Stromal cell of bone marrow (primary cell): ENCODE results near the gene HEXIM1.
A peak's percentile ranks its signal among the peaks of the same experiment; 100 is the strongest.

ENCODE experiments used
- DNase-seq: peaks from one replicate; pipeline ENCODE4 v3.0.0-alpha.2; 2012; ENCODE audit warnings: low read depth

Gene HEXIM1, protein sequence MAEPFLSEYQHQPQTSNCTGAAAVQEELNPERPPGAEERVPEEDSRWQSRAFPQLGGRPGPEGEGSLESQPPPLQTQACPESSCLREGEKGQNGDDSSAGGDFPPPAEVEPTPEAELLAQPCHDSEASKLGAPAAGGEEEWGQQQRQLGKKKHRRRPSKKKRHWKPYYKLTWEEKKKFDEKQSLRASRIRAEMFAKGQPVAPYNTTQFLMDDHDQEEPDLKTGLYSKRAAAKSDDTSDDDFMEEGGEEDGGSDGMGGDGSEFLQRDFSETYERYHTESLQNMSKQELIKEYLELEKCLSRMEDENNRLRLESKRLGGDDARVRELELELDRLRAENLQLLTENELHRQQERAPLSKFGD

DNA sequence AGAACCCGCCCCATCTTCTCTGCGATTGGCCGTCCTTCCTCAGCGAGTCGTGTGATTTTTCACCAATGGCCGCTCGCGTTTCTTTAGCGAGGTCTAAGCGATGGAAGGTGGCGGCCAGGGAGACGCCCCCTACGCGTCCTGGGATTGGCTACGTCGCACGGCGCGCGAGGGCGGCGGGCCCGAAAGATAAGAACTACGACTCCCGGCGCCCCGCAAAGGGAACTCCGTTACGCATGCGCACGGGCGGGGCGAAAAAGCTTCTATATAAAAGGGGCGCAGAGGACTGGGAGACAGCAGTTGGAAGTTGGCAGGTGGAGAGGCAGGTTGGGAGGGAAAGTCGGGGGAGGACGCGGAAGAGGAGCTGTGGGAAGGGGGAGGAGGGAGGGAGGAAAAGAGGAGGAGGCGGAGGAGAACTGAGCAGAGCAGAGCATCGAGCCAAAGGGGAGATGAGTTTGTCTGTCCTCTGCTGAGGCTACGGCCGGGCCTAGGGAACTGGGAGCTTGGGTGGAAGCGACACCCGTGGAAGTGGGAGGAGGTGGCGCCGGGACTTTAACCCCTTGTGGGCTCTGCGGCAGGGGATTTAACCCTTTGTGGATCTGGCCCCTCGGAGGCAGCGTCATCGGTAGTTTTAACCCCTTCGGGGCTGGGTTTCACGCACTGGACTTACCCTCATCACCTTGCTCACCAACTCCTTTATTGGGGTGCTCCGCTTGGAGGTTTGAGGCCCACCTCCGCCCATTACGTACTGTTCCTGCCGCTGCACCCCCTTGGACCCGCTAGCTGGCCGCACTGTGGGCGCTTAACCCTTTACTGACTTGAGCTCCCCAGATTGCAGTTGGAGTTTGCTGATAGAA is at the start of gene HEXIM1:
TSS of gene HEXIM1 (plus strand) at position 293 of the 854 bp plus-strand sequence. CDS start 716 bp downstream, outside the sequence.
- DNase-seq: peak; percentile 99

DNA sequence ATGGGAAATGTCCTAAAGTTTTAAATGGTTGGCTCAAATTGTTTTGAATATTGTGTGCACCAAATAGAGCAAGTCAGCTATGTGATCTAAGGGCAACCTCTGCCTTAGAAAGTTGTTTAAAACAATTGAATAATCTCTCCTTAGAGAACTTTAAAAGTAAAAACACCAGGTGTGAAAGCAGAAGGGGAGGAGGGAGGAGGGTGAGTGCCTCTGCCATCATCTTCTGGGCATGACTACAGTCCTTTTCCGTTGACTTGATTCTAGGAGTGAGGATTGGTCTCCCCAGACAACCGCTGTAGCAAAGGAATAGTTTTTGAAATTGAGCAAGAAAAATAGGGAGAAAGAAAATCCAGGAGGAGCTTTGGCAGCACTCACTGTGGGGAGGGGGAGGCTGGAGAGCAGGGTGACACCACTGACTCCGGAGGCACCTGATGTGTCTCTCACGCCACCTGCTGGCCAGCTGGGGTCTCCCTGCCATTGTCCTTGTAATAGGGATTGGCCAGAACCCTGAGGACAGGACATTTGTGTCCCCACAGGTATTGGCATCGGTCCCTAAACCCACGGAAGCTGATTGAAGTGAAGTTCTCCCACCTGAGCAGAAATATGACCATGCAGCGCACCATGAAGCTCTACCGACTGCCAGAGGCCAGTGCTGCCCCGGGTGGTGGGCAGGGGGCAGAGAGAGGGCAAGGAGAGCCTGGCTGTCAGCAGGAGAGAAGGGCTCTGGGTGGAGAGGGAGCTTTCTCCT is 49.2 kb upstream of the HEXIM1 start:
- peak; percentile 62 for DNase-seq

DNA sequence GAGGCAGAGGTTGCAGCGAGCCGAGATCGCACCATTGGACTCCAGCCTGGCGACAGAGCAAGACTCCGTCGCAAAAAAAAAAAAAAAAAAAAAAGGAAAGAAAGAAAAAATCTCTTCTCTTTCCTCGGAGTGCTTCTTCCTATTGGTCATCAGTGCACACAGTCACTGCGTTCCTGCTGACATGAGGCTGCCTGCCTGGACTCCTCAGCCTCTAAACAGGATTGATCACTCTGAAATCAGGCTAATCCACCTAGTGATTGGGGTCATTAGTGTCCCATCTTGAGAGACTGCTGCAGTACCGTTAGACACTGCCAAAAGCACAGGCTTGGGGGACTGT is 46.8 kb upstream of the HEXIM1 start:
- DNase-seq: no peak

DNA sequence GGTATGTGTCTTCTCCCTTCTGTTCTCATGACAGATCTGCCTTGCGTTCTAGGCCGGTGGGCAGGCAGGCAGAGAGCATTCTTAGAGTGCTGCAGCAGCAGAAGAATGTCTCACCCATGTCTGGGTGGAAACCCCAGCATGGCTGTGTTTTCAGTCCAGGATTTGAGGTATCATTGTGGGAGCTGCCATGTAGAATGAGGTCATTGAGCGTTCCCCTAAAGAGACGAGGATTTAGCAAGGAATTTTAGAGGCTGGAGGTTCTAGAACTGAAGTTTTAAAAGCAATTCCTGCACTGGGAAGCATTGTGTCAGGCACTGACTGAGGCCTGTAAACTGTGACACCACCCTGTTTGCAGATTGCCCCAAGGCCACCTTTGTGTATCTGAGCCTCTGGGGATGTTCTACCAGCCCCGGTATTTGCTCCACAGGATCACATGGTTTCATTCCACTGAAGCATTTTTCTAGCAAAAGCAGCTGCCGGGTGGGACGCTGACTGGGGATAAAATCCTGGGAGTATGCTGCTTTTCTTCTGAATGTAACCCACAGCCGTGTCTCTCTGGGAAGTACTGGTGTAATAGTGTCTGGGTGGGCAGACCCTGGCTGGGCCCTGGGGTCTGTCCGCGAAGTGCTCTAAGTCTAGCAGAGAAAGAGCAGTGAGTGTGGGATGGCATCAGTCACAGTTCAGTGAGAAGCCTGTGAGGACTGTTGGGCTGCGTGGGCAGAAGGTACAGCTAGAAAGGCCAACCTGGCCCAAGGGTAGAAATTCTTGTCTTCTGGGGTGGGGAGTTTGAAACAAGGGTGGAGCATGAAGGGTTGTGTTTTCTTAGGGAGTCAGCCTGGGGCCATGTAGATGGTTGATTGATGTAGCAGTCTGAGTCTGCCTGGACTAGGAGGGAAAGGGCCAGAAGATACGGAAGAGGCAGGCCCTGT is 46.1 kb upstream of the HEXIM1 start:
- no peak for DNase-seq

DNA sequence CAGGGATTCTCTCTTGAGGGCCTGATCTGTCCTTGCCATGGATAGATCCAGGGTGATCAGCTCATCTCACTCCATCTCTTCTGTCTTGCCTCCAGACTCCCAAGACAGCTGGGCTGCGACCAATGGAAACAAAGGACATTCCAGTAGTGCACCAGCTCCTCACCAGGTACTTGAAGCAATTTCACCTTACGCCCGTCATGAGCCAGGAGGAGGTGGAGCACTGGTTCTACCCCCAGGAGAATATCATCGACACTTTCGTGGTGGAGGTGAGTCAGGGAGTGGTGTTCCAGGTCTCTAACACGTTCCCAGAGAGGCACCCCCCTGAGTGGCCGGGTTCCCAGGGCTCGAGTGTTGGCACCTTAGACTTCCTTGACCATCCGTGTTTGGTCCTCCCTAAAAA is 45.4 kb upstream of the HEXIM1 start:
- no peak for DNase-seq

DNA sequence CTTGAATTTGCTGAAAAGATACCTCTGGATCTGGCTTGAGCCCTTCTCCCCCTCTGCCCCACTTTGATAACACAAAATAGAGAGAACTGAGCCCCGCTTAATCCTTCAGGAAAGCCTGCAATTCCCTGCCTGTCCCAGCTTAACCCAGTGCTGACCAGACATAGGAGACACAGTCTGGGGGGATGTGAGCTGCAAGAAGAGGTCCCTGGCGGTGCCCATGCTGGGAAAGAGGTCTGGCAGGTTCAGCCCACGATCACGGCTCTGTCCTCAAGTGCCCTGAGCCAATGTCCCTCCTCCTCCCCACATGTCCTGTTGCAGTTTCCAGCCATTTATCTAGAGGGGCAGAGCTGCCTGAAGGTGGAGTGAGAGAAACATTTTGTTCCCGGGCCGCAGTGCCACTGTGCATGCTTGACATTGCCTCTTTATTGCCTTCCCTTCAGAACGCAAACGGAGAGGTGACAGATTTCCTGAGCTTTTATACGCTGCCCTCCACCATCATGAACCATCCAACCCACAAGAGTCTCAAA is 44.9 kb upstream of the HEXIM1 start:
- no peak for DNase-seq

DNA sequence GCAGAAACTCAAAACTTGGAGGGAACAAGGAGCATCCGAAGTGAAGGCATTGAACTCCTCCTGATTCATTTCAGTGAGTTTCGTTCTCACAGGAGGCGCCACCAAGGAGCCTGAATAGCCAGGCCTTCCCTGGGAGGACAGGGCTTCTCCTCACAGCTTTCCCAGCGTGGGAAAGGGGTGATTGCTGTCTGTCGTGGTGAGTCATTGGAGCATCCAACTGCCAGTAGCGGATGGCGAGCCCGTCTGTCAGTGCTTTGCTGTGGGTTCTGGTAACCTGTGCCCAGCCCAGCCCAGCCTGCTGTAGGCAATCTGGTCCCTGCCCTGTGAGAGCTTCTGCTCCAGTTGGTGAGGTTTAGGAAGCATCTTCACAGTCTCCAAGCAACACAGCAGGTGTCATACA is 44.2 kb upstream of the HEXIM1 start:
- no peak for DNase-seq

DNA sequence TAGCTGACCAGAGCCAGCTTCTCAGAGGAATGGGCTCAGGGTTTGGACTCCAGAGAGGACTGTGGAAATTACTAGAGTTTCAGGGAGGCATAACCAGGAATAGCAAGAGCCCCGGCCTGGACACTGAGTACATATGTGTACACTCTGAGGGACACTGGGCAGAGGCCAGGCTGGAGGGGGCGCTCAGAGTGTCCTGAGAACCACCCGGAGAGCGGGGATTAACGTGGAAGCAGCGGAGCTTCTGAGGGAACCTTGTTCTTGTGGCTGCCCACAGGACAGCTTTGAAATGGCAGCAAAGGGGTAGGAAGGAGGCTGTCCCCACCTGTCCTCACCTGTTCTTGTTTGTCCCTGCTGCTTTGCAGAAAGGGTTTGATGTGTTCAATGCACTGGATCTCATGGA is 43.8 kb upstream of the HEXIM1 start:
- no peak for DNase-seq

DNA sequence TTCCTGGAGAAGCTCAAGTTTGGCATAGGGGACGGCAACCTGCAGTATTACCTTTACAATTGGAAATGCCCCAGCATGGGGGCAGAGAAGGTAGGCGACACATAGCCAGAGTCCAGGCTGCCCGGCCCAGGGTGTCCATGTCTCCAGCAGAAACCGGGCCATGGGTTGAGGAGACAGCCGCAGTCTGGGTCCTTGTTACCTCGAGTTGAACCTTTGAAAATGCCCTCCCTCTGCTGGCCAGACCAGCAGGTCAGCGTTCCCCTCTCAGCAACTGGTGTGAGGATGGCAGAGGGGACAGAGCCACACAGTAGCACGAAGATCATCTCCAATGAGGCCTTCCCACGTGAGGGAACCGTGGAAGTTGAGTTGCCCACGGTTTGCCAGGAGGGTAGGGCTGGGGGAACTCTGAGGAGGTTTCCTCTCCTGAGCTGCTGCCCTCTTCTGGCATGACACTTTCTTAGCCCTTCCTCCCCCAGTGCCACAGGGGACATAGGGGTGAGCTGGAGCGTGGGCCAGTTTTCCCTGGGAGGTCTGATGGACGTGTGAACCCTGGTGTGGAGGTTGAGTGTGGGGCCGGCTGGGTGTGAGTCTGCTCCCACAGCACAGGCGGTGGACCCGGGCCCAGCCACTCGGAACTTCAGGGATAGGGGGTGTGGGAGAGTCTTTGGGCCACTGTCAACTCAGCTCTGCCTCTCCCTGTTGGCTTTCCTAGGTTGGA is 43.2 kb upstream of the HEXIM1 start:
- no peak for DNase-seq

DNA sequence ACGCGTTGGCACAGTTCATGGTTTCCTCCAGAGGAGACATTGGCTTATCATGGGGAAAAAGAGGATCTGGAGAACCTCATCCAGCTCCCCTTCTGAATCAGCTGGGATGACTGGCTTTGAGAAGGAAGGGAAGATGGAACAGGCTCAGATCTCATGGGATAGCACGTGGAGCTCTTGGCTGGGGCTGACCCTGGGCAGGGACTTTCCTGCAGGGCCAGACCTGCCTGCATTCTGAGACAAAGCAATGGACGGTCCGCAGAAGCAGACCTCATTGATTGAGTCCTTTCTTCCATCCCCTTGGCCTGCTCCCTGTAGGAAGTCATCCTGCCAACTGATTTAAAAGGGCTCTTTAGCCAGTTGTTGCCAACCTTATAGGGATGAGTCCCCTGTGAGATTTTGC is 42.2 kb upstream of the HEXIM1 start:
- DNase-seq: no peak

DNA sequence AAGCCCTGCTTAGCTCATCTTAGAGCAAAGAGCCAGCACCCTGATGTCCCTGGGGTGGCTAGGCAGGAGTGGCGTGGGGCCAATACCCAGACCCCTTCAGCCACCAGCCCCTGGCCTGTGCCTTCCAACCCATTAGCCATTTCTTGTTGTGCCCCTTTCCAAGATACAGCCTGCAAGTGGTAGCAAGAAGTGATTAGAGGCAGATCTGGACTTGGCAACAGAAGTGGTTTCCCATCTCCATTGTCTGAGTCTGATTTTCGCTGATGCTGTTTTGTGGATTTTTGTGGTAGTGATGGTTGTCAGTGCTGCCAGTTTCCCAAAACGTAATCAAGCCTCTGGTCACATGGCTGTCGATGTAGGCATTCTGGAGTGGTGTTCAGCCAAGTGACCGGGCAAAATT is 41.7 kb upstream of the HEXIM1 start:
- DNase-seq: no peak

DNA sequence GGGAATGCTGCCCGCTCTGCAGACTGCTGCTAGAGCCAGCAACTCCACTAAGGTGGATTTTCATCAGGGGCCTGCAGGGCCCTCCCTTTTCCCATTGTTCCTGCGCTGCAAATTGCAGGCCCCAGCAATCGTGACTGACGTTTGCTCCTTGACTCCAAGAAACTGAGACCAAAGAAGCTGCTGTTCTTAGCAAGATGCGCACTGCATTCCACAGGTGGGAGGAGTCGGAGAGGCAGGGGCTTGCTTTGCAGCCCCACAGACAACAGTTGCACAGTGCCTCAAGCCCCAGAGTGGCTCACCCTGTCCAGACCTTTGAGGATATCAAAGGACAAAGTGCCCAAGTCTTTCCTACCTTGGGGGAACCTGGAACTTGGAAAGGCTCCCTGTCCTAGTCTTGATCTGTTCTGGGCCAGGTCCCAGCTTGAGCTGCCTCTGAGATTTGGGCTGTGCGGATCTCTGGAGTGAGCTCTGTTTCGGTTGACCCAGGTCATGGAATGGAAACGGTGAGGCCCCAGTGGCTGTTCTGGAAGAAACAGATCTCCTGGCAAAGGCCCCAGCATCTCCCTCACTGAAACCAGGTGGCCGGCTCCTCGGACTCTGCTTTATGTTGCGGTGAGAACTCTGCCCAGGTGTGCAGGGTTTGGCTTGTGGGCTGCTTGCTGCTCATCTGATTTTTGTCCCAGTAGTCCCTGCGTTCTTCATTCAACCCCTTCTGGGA is 40.8 kb upstream of the HEXIM1 start:
- no peak for DNase-seq

DNA sequence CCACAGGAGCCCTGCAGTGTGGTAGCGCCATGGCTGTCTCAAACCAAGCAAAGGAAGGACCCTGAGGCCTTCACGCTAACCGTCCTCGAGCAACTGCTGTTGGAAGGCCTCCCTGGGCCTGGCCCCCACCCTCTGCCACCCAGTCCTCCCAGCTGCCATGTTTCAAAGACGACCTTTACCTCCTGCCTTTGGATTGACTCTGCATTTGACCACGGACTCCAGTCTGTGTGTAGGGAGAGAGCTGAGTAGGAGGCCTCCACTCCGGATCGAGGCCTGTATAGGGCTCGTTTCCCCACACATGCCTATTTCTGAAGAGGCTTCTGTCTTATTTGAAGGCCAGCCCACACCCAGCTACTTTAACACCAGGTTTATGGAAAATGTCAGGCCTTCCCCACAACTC is 40.2 kb upstream of the HEXIM1 start:
- no peak for DNase-seq

DNA sequence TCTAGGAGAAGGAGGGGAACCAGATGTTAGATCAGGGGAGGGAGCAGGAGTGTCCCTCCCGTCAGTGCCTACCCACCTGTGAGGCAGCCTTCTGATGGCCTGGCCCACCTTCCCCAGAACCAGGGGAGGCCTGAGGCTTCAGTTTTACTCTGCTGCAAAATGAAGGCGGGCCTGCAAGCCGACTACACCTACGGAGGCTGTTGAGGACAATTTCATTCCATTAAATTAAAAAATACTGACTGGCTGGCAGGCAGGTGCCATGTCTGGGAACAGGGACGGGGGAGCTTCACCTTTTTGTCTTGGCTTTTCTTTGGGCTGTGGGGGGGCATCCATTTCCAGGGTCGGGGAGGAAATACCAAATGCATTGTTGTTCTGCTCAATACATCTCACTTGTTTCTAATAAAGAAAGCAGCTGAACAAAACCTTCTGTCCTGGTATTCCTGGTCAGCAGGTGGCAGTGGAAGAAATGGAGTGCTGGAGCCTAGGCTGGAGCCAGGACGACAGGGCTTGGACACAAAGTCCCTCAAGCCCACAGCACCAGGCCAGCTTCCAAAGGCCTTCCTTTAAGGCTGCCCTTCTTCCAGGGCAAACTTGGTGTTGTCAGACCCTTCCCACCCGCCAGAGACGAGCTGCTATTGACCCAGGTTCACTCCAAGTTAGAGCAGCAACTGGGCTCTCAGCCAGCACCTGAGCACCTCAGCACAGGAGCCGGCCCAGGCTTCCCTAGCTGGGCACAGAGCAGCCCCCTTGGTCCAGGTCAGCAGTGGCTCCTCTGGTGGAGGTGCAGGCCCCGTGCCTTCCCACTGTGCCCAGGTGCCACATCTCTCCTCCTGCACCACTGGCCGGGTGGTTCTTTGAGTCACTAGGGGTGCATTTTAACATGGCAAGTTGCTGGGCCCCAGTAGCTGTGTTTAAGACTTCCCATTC is 39.4 kb upstream of the HEXIM1 start:
- no peak for DNase-seq

DNA sequence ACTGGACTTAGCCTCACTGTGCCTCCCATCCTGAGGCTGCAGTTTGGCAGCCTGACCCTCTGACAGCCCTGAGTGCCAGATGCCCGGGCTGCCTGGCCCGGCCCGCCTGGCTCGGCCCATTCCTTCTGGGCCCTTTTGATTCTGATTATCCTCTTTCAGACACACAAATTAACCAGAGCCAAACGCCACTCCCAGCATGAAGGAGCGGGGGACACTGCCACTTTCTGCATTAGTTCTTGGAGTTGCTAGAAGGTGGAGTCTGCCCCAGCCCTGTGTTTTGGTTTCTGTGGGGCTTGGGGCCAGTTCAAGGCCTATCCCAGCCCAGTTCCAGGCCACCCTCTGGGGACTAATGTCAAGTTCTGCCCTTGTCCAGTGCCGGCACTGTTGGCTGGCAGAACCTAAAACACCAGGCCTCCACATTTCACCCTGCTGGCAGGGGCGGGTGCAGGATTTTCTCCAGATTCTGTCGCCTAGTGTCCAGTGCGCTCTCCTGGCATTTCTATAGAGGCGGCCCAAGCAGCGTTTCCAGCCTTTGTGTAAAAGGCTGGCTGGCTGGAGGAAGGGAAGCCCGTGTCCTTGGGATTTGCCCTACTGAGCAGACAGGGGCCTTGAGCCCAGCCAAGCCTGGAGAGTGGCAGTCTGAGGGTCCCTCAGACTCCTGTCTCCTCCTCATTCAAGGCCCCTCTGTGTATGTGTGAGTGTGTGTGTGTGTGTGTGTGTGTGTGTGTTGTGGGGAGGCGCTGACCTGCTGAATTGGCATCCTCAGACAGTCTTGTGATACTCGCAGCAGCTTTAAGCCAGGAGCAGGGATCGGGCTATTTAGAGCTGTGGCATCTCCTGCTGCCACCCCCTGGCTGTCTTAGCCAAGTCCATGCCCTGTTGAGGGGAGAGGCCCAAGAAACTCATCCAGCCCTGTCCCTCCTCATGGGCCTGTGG is 37.3 kb upstream of the HEXIM1 start:
- DNase-seq: no peak

DNA sequence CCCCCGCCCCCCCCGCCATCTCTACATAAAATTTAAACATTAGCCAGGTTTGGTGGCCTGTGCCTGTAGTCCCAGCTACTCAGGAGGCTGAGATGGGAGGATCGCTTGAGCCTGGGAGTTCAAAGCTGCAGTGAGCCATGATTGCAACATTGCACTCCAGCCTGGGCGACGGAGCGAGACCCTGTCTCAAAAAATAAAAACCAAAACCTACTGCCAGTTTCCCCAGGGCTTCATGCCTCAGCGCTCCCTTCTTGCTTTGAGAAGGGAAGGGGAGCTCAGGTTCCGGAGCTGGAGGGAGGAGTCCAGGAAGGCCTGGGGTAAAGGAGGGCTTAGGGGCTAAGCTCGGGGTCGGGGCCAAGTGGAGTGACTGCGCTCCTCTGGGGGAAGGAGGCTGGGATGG is 36.4 kb upstream of the HEXIM1 start:
- DNase-seq: no peak

DNA sequence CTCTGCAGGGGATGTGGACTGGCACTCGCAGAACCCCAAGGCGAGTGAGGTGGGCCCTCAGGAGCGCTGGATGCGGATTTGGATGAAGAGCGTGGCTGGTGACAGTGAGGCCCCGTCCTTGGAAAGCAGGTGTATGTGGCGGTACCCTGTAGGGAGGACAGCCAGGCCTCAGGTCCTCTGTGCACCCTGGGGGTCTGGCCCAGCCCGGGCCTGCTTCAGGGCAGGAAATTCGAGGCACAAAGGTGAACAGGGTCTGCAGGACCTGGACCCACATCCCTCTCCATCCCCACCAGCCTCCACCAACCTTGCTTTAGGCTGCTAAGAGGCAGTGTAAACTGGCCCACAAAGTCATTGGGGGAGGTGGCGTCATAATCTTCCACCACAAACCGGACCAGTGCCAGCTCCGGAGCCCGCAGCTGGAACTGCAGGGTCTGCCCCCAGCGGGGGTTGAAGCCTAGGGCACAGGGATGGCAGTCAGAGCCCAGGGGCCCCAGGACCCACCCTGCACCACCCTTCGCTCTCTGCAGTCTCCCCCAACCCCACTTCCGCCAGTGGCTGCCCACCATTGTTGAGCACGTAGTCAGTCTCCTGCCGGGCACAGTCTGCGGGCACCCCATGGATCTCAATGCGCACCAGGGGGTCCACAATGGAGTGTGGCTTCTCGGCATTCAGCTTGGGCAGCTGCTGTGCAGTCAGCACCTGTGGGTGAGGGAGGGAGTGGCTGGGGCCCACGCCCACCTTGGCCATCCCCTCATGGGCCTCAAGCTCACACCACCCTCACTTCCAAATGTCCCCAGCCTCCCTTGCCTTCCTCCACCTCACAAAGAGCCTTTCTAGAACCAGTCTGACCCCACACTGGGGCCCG is 35.5 kb upstream of the HEXIM1 start:
- DNase-seq: no peak
